ENCODE data around the gene TP63. TPM values are rescaled to one million over a fixed set of nuclear protein-coding genes. Genes with fewer than 3 reads are reported as not detected.

The TP63 gene
- total RNA-seq = 0.49 and 1.1 TPM in 2 replicates

DNA sequence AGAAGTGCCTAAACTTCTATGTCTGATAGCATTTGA is at the start of gene TP63:
TSS of gene TP63 (plus strand) at position 17 of the 36 bp plus-strand sequence. CDS start 127 bp downstream, outside the sequence.

Small RNA genes lying within 50 kb of the gene (small RNA-seq; reads per million reads assigned to genes)
- gene AC078809.1 (not detected), gene MIR944 (not detected)

Measured in hair follicle dermal papilla cell (primary cell).